Glomerular endothelial cell (primary cell): ENCODE measurements around the gene ANKRD65. TPM values are rescaled to one million over a fixed set of nuclear protein-coding genes. Genes with fewer than 3 reads are reported as not detected.
"Not testable (repeated sequence)": the region's sequence is repeated elsewhere in the genome, so short reads cannot be mapped to it uniquely, and the experiment has no call there.

ENCODE experiments used
- DNase-seq: peaks from one replicate; pipeline ENCODE4 v3.0.0-alpha.2; 2011; ENCODE audit warnings: low read depth, low spot score; ENCODE audit errors: extremely low read depth
- total RNA-seq: library from RNA; depleted of rRNA; stranded (reverse); fragments of >200 nt; gene quantifications from 2 replicates; pipeline ENCODE4 v1.2.3, GENCODE V29; 2015

Gene ANKRD65
- total RNA-seq, 1 donor from 2014 or later = not detected

- DNase-seq = peak; percentile 69
Measured at GRCh38 chr1:1399187-1399871, 21.7 kb downstream of the ANKRD65 start, which contains the start of gene CCNL2. Gene CCNL2 (minus strand): TSS chr1:1399335. CDS start chr1:1399306, 29 bp downstream.

- no peak for DNase-seq
Measured at GRCh38 chr1:1398677-1399186, 22.3 kb downstream of the ANKRD65 start.

- no peak for DNase-seq
Measured at GRCh38 chr1:1397839-1398523, 23.1 kb downstream of the ANKRD65 start.

- no peak for DNase-seq
Measured at GRCh38 chr1:1395166-1395565, 25.9 kb downstream of the ANKRD65 start.

GRCh38 chr1:1394116-1394515 lies 27.0 kb downstream of the ANKRD65 start:
- no peak for DNase-seq

- DNase-seq = no peak
Measured at GRCh38 chr1:1393428-1393827, 27.6 kb downstream of the ANKRD65 start.

- DNase-seq = no peak
Measured at GRCh38 chr1:1393014-1393413, 28.1 kb downstream of the ANKRD65 start.

- no peak for DNase-seq
Measured at GRCh38 chr1:1391225-1391624, 29.9 kb downstream of the ANKRD65 start.

GRCh38 chr1:1390675-1391074 lies 30.4 kb downstream of the ANKRD65 start:
- no peak for DNase-seq

GRCh38 chr1:1388078-1388472 lies 33.0 kb downstream of the ANKRD65 start:
- DNase-seq = no peak

GRCh38 chr1:1387098-1388077 lies 33.7 kb downstream of the ANKRD65 start:
- no peak for DNase-seq

GRCh38 chr1:1385931-1386330 lies 35.1 kb downstream of the ANKRD65 start:
- DNase-seq = no peak

GRCh38 chr1:1385339-1385738 lies 35.7 kb downstream of the ANKRD65 start:
- DNase-seq = not testable (repeated sequence)

GRCh38 chr1:1381294-1381693 lies 39.8 kb downstream of the ANKRD65 start:
- DNase-seq = no peak

GRCh38 chr1:1380860-1381259 lies 40.2 kb downstream of the ANKRD65 start:
- DNase-seq = no peak

- no peak for DNase-seq
Measured at GRCh38 chr1:1377540-1378205, 43.4 kb downstream of the ANKRD65 start.

GRCh38 chr1:1376551-1377226 lies 44.4 kb downstream of the ANKRD65 start:
- DNase-seq = no peak

- DNase-seq = peak; percentile 96
Measured at GRCh38 chr1:1374929-1375662, 46.0 kb downstream of the ANKRD65 start, which contains the start of gene AURKAIP1. Gene AURKAIP1 (minus strand): TSS chr1:1375207. CDS start chr1:1374756, 451 bp downstream.

GRCh38 chr1:1374589-1374928 lies 46.5 kb downstream of the ANKRD65 start:
- no peak for DNase-seq
